HEK293T (cell line): ENCODE data around the gene HTRA3.

Experiments
- CTCF ChIA-PET: fragments of 350-600 bp; formaldehyde crosslinking; extraction: SDS; loops from one replicate; lab custom pipeline; 2021; ENCODE audit warnings: antibody characterized with exemption, inconsistent platforms; lab: Yijun Ruan, JAX
- POLR2A ChIA-PET: fragments of 350-600 bp; formaldehyde crosslinking; extraction: SDS; loops from one replicate; lab custom pipeline; 2020; ENCODE audit warnings: antibody characterized with exemption, inconsistent platforms; lab: Yijun Ruan, JAX
- DNase-seq: peaks from one replicate; pipeline ENCODE4 v3.0.0; 2012; ENCODE audit warnings: mixed read lengths; ENCODE audit errors: extremely low spot score
- ARNT ChIP-seq: fragments of 450-650 bp; IDR thresholded peaks from 2 replicates; pipeline ENCODE4 v1.6.1; 2017; ENCODE audit warnings: mild to moderate bottlenecking
- BHLHE40 ChIP-seq: fragments of 450-650 bp; IDR thresholded peaks from 2 replicates; pipeline ENCODE4 v1.6.1; 2016; ENCODE audit warnings: mild to moderate bottlenecking, moderate library complexity, borderline replicate concordance
- CTBP1 ChIP-seq: fragments of 450-650 bp; IDR thresholded peaks from 2 replicates; pipeline ENCODE4 v1.6.1; 2016; ENCODE audit warnings: borderline replicate concordance
- ELF4 ChIP-seq: fragments of 450-650 bp; IDR thresholded peaks from 2 replicates; pipeline ENCODE4 v1.6.1; 2017; ENCODE audit warnings: antibody characterized with exemption
- FOXA1 ChIP-seq: fragments of 450-650 bp; IDR thresholded peaks from 2 replicates; pipeline ENCODE4 v1.6.1; 2016; ENCODE audit warnings: mild to moderate bottlenecking
- FOXK2 ChIP-seq: fragments of 450-650 bp; IDR thresholded peaks from 2 replicates; pipeline ENCODE4 v1.6.1; 2016; ENCODE audit warnings: mild to moderate bottlenecking
- FOXM1 ChIP-seq: fragments of 450-650 bp; IDR thresholded peaks from 2 replicates; pipeline ENCODE4 v1.6.1; 2017; ENCODE audit warnings: mild to moderate bottlenecking, borderline replicate concordance
- HDGF ChIP-seq: fragments of 450-650 bp; IDR thresholded peaks from 2 replicates; pipeline ENCODE4 v1.6.1; 2017; ENCODE audit warnings: antibody characterized with exemption, borderline replicate concordance
- L3MBTL2 ChIP-seq: fragments of 450-650 bp; conservative IDR thresholded peaks from 2 replicates; pipeline ENCODE4 v1.6.1; 2016; ENCODE audit warnings: mild to moderate bottlenecking
- LEF1 ChIP-seq: fragments of 450-650 bp; IDR thresholded peaks from 2 replicates; pipeline ENCODE4 v1.6.1; 2017; ENCODE audit warnings: mild to moderate bottlenecking, borderline replicate concordance
- NFRKB ChIP-seq: fragments of 450-650 bp; IDR thresholded peaks from 2 replicates; pipeline ENCODE4 v1.6.1; 2016; ENCODE audit warnings: mild to moderate bottlenecking, moderate library complexity
- PKNOX1 ChIP-seq: fragments of 450-650 bp; IDR thresholded peaks from 2 replicates; pipeline ENCODE4 v1.6.1; 2016
- SP1 ChIP-seq: fragments of 450-650 bp; IDR thresholded peaks from 2 replicates; pipeline ENCODE4 v1.6.1; 2017
- SUZ12 ChIP-seq: fragments of 450-650 bp; IDR thresholded peaks from 2 replicates; pipeline ENCODE4 v1.6.1; 2016; ENCODE audit warnings: mild to moderate bottlenecking
- TARDBP ChIP-seq: fragments of 450-650 bp; IDR thresholded peaks from 2 replicates; pipeline ENCODE4 v1.6.1; 2016
- ZNF384 ChIP-seq: fragments of 450-650 bp; IDR thresholded peaks from 2 replicates; pipeline ENCODE4 v1.6.1; 2016

The HTRA3 gene

GRCh38 chr4:8255698-8256441 lies 13.7 kb upstream of the HTRA3 start:
- CTCF ChIA-PET = no interaction called here
- POLR2A ChIA-PET = no interaction called here
- TF ChIP-seq ARNT (no peak), ELF4 (no peak), FOXM1 (no peak), PKNOX1 (no peak), NFRKB (no peak), FOXK2 (no peak), FOXA1 (no peak), L3MBTL2 (no peak), BHLHE40 (no peak), SUZ12 (no peak), TARDBP (no peak)
- no peak for DNase-seq

GRCh38 chr4:8257854-8258253 lies 11.7 kb upstream of the HTRA3 start:
- POLR2A ChIA-PET = interaction anchor here (1.0 kb wide), 1 partner anchor 12 kb away, joined by 5 read pairs; the partner anchor contains the start of gene HTRA3
- TF ChIP-seq BHLHE40 (no peak), L3MBTL2 (no peak), PKNOX1 (no peak), SUZ12 (no peak), ARNT (no peak), SP1 (no peak)
- CTCF ChIA-PET = interaction anchor here (2.3 kb wide), 1 partner anchor 10 kb away, joined by 10 read pairs; no protein-coding TSS in a partner anchor

DNA sequence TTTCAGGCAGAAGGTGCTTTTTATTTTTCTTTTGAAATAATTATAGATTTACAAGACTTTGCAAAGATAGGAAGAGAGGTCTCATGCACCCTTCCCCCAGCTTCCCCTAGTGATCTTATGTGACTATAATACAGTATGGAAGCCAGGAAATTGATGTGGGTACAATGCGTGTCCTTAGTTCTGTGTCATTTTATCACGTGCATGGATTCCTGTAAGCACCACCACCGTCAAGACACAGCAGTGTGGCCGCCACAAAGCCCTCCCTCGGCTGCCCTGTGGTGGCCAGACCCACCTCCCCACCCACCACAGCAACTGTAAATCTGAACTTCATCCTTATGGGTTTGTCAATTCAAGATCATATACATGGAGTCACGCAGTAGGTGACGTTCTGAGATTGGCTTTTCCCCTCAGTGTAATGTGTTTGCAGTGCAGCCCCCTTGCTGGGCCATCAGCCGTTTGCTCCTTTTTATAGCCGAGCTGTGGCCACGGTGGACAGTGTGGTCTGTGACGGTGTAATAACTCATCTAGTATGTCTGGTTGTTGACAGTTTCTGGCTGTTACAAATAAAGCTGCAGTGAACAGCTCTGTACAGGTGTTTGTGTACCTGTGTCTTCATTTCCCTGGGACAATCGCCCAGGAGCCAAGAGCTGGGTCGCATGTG lies 10.9 kb upstream of the HTRA3 start:
- POLR2A ChIA-PET = interaction anchor here (1.0 kb wide), 1 partner anchor 11 kb away, joined by 5 read pairs; the partner anchor contains the start of gene HTRA3
- CTCF ChIA-PET = interaction anchor here (2.3 kb wide), 1 partner anchor 9 kb away, joined by 10 read pairs; no protein-coding TSS in a partner anchor
- no peak for DNase-seq
- no peak for TF ChIP-seq ZNF384
- no peak for TF ChIP-seq SP1
- no peak for TF ChIP-seq BHLHE40
- TF ChIP-seq CTBP1 = no peak
- TF ChIP-seq PKNOX1 = peak; percentile 64
- no peak for TF ChIP-seq FOXK2

More at GRCh38 chr4:8257854-8258253, 11.7 kb upstream of the HTRA3 start:
- DNase-seq = no peak

- ChIA-PET CTCF (interaction anchor here (1.1 kb wide), 1 partner anchor 18 kb away, joined by 3 read pairs; no protein-coding TSS in a partner anchor), POLR2A (no interaction called here)
Measured at GRCh38 chr4:8259743-8260430, 9.7 kb upstream of the HTRA3 start.

More at GRCh38 chr4:8259743-8260430, 9.7 kb upstream of the HTRA3 start:
- DNase-seq = no peak
- TF ChIP-seq CTBP1 (no peak), PKNOX1 (no peak), SUZ12 (no peak), ARNT (no peak), NFRKB (no peak), LEF1 (no peak), BHLHE40 (no peak), HDGF (no peak), TARDBP (no peak), ZNF384 (no peak), FOXM1 (no peak), FOXK2 (no peak), SP1 (no peak), L3MBTL2 (no peak), FOXA1 (no peak), ELF4 (no peak)
